Fibroblast of skin of scalp (primary cell): ENCODE results near the gene DNHD1.

Experiments used
- DNase-seq: peaks from one replicate; pipeline ENCODE4 v3.0.0-alpha.2; 2013

Gene DNHD1

GRCh38 chr11:6538456-6538855 is 41.4 kb downstream of the DNHD1 start:
- DNase-seq: no peak

GRCh38 chr11:6538945-6539344 is 41.9 kb downstream of the DNHD1 start:
- DNase-seq: no peak

- DNase-seq: no peak
Observed at GRCh38 chr11:6539748-6540268, 42.7 kb downstream of the DNHD1 start.

- no peak for DNase-seq
Observed at GRCh38 chr11:6541356-6541755, 44.3 kb downstream of the DNHD1 start.

DNA sequence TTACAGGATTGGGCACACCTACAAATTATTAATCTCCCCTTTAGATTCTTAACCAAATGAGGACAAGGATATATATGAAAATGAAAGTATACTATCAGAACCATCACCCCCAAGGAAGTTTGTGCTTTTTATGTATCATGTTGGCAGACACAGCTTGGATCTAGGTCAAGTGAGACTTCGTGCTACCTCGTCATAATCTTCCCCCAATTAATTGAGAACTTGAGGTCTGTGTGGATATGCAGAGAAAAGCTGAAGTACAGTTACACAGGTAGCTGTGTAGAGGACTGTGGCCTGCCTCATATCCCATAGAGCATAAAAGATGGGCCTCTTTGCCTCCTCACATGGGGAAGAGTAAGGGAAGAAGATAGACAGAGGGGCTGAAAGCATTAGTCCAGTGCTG is 45.6 kb downstream of the DNHD1 start:
- DNase-seq: no peak

- no peak for DNase-seq
Observed at GRCh38 chr11:6544921-6545850, 48.1 kb downstream of the DNHD1 start.

GRCh38 chr11:6545917-6546605 is 49.0 kb downstream of the DNHD1 start:
- DNase-seq: no peak

DNA sequence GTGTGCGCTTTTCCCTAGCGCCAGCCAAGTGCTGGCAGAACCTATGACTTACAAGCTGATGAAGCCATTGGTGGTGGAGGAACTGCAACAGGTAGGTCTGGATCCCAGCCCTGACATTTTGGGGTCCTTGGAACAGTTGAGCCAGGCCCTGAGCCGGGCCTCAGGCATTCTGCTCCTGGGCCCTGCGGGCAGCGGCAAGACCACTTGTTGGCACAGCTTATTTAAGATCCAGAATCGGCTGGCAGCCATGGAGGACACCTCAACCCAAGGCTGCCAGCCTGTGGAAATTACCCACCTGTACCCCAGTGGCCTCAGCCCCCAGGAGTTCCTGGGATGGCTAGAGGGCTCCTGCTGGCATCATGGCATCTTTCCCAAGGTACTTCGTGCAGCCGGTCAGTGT is 49.7 kb downstream of the DNHD1 start:
- DNase-seq: no peak

GRCh38 chr11:6547177-6547576 is 50.1 kb downstream of the DNHD1 start:
- DNase-seq: no peak

GRCh38 chr11:6548121-6548520 is 51.0 kb downstream of the DNHD1 start:
- DNase-seq: no peak

GRCh38 chr11:6548641-6549040 is 51.6 kb downstream of the DNHD1 start:
- no peak for DNase-seq

DNA sequence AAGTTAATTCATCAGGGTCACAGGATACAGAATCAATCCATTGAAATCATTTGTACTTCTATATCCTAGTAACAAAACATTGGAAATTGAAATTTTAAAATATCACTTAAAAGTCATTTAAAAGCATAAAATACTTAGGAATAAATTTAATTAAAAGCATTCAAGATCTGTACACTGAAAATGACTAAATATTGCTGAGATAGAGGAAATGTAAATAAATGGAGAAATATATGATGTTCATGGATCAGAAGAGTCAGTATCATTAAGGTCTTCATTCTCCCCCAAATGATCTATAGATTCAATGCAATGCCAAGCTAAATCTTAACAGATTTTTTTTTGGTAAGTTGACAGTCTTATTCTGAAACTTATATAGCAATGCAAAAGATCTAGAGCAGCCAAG is 56.6 kb downstream of the DNHD1 start:
- DNase-seq: no peak

GRCh38 chr11:6554828-6555706 is 58.0 kb downstream of the DNHD1 start:
- no peak for DNase-seq

DNA sequence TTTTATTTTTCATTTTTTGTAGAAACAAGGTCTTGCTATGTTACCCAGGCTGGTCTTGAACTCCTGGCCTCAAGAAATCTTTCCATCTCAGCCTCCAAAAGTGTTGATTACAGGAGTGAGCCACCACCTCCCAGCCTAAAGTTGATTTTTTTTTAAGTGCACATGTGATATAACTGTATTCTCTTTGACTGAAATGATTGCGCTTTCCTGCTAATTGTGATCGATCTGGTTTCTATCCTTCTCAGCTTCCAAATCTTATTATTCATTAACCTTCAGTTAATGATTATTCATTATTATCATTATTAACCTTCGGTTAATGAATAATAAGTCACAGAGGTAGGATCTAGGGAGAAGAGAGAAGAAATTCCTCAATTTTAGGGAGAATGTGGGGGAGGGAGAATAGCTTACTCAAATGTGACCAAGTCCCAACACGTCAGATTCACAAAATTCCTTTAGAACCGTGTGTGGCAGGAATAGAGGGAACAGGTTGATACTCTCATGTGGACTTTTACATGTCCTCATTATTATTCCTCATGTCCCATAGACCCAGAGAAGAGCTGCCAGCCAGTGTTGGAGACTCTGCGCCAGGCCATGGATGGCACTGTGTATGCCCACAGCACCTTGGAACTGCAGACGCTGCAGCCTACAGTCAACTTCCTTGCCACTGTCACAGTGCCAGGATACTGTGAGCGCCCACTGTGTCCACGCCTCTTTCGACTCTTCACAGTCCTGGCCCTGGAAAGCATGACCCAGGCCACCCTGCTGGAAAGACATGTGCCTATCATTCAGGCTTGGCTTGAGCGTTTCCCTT is 59.3 kb downstream of the DNHD1 start:
- no peak for DNase-seq

- DNase-seq: no peak
Observed at GRCh38 chr11:6557063-6557462, 60.0 kb downstream of the DNHD1 start.

DNA sequence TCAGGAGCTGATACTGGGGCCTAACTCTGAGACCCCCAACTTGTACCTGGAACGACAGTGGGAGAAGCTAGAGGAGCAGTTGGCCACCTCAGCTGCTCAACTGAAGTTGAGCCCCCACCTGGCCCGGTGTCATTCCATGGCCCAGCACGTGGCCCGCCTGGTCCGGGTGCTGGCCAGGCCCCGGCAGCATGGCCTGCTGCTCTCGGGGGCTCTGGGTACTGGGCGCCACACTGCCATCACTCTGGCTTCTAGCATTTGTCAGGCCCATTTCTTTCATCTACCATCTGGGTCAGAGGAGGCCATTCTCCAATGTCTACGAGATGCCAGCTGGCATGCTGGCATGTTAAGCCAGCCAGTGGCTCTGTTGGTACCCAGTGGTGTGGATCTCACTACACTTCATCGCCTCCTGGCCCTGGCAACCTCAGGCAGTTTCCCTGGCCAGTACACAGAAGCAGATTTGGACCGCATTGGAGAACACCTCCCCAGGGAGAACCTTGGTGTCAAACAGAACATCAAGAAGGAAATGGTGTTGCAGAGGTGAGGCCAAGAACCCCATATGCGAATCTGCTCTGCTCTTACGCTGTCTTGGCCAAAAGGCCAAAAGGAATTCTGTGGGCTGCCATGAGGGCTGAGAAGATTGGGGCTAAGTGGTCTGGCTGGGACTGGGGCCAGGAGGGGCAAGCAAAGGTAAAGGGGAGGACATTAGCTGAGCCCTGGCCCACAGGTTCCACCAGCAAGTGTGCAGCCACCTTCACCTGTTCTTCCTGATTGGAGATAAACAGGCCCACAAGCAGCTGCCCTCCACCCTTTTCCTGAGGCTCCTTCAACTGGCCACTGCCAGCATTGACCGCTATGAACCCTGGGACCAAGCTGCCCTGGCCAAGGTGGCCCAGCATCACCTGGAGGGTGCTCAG is 60.9 kb downstream of the DNHD1 start:
- no peak for DNase-seq

- no peak for DNase-seq
Observed at GRCh38 chr11:6559369-6559768, 62.3 kb downstream of the DNHD1 start.

DNA sequence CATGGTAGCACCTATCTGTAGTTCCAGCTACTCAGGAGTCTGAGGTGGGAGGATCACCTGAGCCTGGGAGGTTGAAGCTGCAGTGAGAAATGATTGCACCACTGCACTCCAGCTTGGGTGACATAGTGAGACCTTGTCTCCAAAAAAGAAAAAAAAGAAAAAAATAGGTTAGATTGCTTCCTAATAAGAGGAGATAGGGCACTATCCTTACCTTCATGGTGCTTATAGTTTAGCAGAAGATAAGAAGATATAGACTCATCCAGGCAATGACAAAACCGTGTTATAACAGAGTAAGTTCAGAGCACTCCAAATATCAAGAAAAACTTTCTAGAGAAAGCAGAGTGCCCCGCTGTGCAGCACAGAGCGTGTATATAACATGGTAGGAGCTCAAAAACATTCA is 64.2 kb downstream of the DNHD1 start:
- DNase-seq: no peak

DNA sequence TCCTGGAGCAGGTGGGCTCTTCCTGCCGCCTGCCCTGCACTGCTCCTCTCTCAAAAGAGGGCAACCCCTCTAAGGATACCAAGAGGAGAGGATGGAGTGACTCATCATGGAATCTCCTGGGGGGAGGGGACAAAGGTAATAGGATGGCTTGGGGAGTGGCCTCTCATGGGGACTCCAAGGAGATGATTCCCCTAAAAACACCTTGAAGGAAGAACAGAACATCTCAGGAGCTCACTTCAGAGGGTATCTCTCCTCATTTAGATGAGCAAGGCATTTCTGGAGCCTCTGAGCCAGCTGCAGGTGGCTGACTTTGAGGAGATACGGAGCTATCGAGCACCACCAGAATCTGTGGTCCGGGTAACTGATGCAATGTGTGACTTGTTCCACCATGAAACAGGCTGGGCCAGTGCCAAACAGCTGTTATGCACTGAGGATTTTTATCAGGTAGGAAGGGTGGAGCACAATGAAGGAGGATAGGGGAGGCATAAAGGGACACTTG is 66.1 kb downstream of the DNHD1 start:
- DNase-seq: no peak

DNA sequence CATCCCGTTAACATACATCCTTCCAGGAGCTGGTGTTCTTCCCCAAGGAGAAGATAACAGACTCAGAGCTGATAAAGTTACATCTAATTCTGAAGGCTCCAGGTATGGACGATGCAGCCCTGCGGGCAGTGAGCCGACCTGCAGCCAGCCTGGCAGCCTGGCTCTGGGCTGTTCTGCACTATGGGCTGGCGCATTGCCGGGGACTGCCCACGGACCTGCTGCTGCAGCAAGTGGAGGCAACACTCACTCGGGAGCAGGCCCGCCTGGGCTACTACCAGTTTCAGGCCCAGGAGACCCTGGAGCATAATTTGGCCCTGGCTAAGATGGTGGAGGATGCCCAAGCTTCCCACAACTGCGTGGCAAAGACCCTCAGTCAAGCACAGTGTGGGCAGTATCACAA is 66.6 kb downstream of the DNHD1 start:
- DNase-seq: no peak

DNA sequence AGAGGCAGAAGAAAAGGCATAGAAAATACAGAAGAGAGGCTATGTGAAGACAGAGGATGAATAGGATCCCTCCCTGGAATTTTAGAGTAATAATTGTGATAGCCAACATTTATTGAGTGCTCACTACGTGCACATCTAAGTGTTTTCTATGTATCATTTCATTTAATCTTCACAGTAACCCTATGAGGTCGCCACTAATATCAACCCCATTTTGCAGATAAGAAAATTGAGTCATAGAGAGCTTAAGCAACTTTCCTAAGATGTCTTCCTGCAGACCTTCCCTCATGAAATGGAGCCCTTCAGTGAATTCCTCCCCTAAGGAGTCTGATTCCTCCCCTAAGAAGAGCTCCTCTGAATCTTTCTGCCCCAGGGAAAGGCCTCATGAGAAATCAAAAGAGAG is 68.2 kb downstream of the DNHD1 start:
- DNase-seq: no peak
